GM23338 (cell line): ENCODE results near the gene NEO1. TPM values are rescaled to one million over a fixed set of nuclear protein-coding genes. Genes with fewer than 3 reads are reported as not detected.
A peak's percentile ranks its signal among the peaks of the same experiment; 100 is the strongest.

Source experiments
- ATAC-seq: fragments of 200-7000 bp; cut with Tn5 transposase; 3 replicates; pipeline ENCODE4 v1.9.1; 2020
- DNase-seq: peaks from one replicate; pipeline ENCODE4 v3.0.0-alpha.2; 2015; ENCODE audit warnings: low spot score
- H2AFZ ChIP-seq: fragments of 200-600 bp; sonication (generic); 2 replicates; pipeline ENCODE4 v1.8.0; 2016; ENCODE audit warnings: antibody characterized with exemption, mild to moderate bottlenecking, moderate library complexity
- H3F3A ChIP-seq: fragments of 200-600 bp; sonication (generic); replicated peaks from 2 replicates; pipeline ENCODE4 v1.8.0; 2017; ENCODE audit warnings: antibody characterized with exemption, mixed run types, low read depth
- H3K27ac ChIP-seq: fragments of 200-600 bp; sonication (generic); 2 replicates; pipeline ENCODE4 v1.6.1; 2016; ENCODE audit warnings: low read depth
- H3K27me3 ChIP-seq: fragments of 200-600 bp; sonication (generic); 2 replicates; pipeline ENCODE4 v1.8.0; 2016; ENCODE audit warnings: mild to moderate bottlenecking, mixed run types, moderate library complexity; ENCODE audit not compliant: insufficient read depth
- H3K36me3 ChIP-seq: fragments of 200-600 bp; sonication (generic); 2 replicates; pipeline ENCODE4 v1.8.0; 2016; ENCODE audit warnings: mild to moderate bottlenecking; ENCODE audit not compliant: insufficient read depth
- H3K4me1 ChIP-seq: fragments of 200-600 bp; sonication (generic); 2 replicates; pipeline ENCODE4 v1.8.0; 2016; ENCODE audit warnings: mild to moderate bottlenecking, moderate library complexity; ENCODE audit not compliant: insufficient read depth
- H3K4me2 ChIP-seq: fragments of 200-600 bp; sonication (generic); 2 replicates; pipeline ENCODE4 v1.7.1; 2017; ENCODE audit warnings: mixed run types
- H3K4me3 ChIP-seq: fragments of 200-600 bp; sonication (generic); 2 replicates; pipeline ENCODE4 v1.6.1; 2016; ENCODE audit warnings: mixed run types
- H3K79me2 ChIP-seq: fragments of 200-600 bp; sonication (generic); replicated peaks from 2 replicates; pipeline ENCODE4 v1.8.0; 2017; ENCODE audit warnings: mild to moderate bottlenecking; ENCODE audit not compliant: insufficient read depth
- H3K9me2 ChIP-seq: fragments of 200-600 bp; sonication (generic); 2 replicates; pipeline ENCODE4 v1.8.0; 2017; ENCODE audit not compliant: insufficient read depth
- H4K20me1 ChIP-seq: fragments of 200-600 bp; sonication (generic); replicated peaks from 2 replicates; pipeline ENCODE4 v1.8.0; 2017; ENCODE audit warnings: mild to moderate bottlenecking; ENCODE audit not compliant: insufficient read depth
- H3K27ac Mint-ChIP-seq: 2 replicates; pipeline ENCODE4 v1.8.0; 2020; ENCODE audit warnings: inconsistent platforms, mild to moderate bottlenecking, moderate library complexity, mixed read lengths
- H3K27me3 Mint-ChIP-seq: 3 replicates; pipeline ENCODE4 v1.8.0; 2022; ENCODE audit warnings: low read depth, mild to moderate bottlenecking, moderate library complexity, mixed read lengths, inconsistent platforms; ENCODE audit not compliant: insufficient read depth, poor library complexity
- H3K36me3 Mint-ChIP-seq: 3 replicates; pipeline ENCODE4 v1.8.0; 2021; ENCODE audit warnings: low read depth, mild to moderate bottlenecking, inconsistent platforms, moderate library complexity, mixed read lengths
- H3K4me1 Mint-ChIP-seq: 3 replicates; pipeline ENCODE4 v1.8.0; 2020; ENCODE audit warnings: mild to moderate bottlenecking, inconsistent platforms, mixed read lengths
- H3K4me3 Mint-ChIP-seq: 3 replicates; pipeline ENCODE4 v1.8.0; 2021; ENCODE audit warnings: moderate library complexity, mild to moderate bottlenecking, inconsistent platforms, mixed read lengths
- H3K9me3 Mint-ChIP-seq: 3 replicates; pipeline ENCODE4 v1.8.0; 2020; ENCODE audit warnings: moderate library complexity, mild to moderate bottlenecking, inconsistent platforms, mixed read lengths
- CREB1 ChIP-seq: fragments of 250-450 bp; sonication (Bioruptor Pico); IDR thresholded peaks from 2 replicates; pipeline ENCODE4 v1.5.0; 2020; ENCODE audit warnings: low read depth, mild to moderate bottlenecking, moderate library complexity
- EZH2 ChIP-seq: fragments of 200-600 bp; sonication (generic); IDR thresholded peaks from one replicate; pipeline ENCODE4 v1.8.0; 2017; ENCODE audit warnings: antibody characterized with exemption, mild to moderate bottlenecking, low read depth; ENCODE audit not compliant: unreplicated experiment
- EZH2phosphoT487 ChIP-seq: fragments of 200-600 bp; sonication (generic); IDR thresholded peaks from one replicate; pipeline ENCODE4 v1.8.1; 2018; ENCODE audit warnings: antibody characterized with exemption; ENCODE audit not compliant: unreplicated experiment
- JUNB ChIP-seq: IDR thresholded peaks from one replicate; pipeline ENCODE4 v1.6.1; 2016; ENCODE audit warnings: antibody characterized with exemption; ENCODE audit not compliant: unreplicated experiment
- NANOG ChIP-seq: IDR thresholded peaks from 2 replicates; pipeline ENCODE4 v1.6.1; 2016; ENCODE audit warnings: antibody characterized with exemption, borderline replicate concordance
- POLR2AphosphoS5 ChIP-seq: IDR thresholded peaks from 2 replicates; pipeline ENCODE4 v1.6.1; 2016; ENCODE audit warnings: antibody characterized with exemption, low read depth
- polyA plus RNA-seq: library from polyadenylated mRNA; unstranded; fragments of >200 nt; fragmentation: Nextera tagmentation; extraction: Ambion mirVana; gene quantifications from 2 replicates; pipeline ENCODE4 v1.2.1, GENCODE V29; 2016
- total RNA-seq: library from RNA; depleted of rRNA; stranded (reverse); fragments of >200 nt; shearing (Covaris generic); gene quantifications from 2 replicates; pipeline ENCODE4 v1.2.3, GENCODE V29; 2014
- TF ChIP-seq, protein P1 (sequence below): IDR thresholded peaks from 2 replicates; pipeline ENCODE4 v1.6.1; 2016; ENCODE audit warnings: antibody characterized with exemption
- TF ChIP-seq, protein P2 (sequence below), 2 experiments: fragments of 200-600 bp in 1 of 2; sonication (generic) in 1 of 2; conservative IDR thresholded peaks; 2 replicates each; pipeline versions ENCODE4 v1.5.1 to v1.6.1; 2016 to 2017; ENCODE audit warnings: antibody characterized with exemption in 2 of 2, low read depth in 2 of 2, mild to moderate bottlenecking in 2 of 2, moderate library complexity in 1 of 2
- TF ChIP-seq, protein P3 (sequence below): fragments of 250-450 bp; sonication (Bioruptor Pico); IDR thresholded peaks from 2 replicates; pipeline ENCODE4 v1.5.0; 2020; ENCODE audit warnings: mild to moderate bottlenecking, moderate library complexity

The NEO1 gene
- total and polyA plus RNA-seq, 2 experiments from 2014 or later = 8.4 to 45.8 TPM

DNA sequence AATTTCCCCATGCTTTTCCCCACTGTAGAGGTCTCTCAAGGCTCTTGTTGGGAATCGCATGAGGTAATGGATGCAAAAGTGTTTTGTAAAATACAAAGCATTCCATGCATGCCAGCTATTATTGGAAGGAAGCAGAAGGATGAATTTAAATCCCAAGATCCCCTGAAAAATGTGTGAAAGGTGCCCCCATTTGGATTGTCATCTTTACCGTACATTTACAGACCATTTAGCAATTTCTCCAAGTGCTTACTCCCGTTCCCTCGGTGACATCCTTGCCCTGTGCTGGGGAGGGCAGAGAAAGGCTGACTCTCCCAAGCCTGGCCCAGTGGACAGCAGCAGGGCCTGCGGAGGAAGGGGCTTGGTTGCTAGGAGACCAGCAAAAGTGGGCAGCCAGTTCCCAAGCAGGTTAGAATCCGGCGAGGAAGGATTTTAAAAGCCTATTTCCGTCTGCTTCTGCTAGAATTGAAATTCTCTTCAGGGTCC lies 31.1 kb upstream of the NEO1 start:
- Mint-ChIP-seq H3K27me3 (peaks cover 4% of the 10 kb centered on the region), H3K36me3 (no peaks in the 10 kb centered on the region), H3K9me3 (no peaks in the 10 kb centered on the region), H3K4me3 (no peak overlapping the region), H3K27ac (no peak overlapping the region), H3K4me1 (peaks cover 52% of the 10 kb centered on the region)
- TF ChIP-seq NANOG (peak; percentile 27; the same call in 1 of the 2 replicates), EZH2 (no peak)
- ATAC-seq (peak; percentile 83), DNase-seq (peak; percentile 71)
- Histone ChIP-seq H2AFZ (no peak overlapping the region), H3K79me2 (no peaks in the 10 kb centered on the region), H4K20me1 (no peaks in the 10 kb centered on the region), H3K4me2 (peak overlapping the region; percentile 17), H3K27ac (peak overlapping the region; percentile 75), H3F3A (no peaks in the 10 kb centered on the region), H3K27me3 (no peaks in the 10 kb centered on the region), H3K9me2 (peaks cover 12% of the 10 kb centered on the region), H3K4me3 (peak overlapping the region; percentile 11), H3K36me3 (no peaks in the 10 kb centered on the region), H3K4me1 (peaks cover 52% of the 10 kb centered on the region)

DNA sequence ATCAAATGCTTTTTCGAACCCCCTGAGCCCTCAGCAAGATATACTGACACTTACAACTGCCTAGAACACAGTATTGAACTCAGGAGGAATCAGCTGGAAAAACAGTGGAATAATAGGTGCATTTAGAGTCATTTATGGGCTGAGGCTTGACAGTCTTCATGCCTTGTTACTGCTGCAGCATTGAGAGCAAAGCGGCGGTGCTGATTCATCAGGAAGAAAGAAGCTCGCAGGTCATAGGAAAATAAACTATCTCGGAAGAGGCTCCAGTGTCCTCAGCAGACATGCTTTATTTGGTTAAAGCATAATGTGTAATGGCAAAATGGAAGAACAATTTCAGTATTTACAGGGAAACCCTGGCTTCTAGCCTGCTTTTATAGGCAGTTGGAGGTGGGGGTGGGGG lies 30.1 kb upstream of the NEO1 start:
- DNase-seq (no peak), ATAC-seq (no peak)
- Mint-ChIP-seq H3K36me3 (no peaks in the 10 kb centered on the region), H3K27ac (no peak overlapping the region; the same call in 1 of the 2 replicates), H3K4me1 (peaks cover 54% of the 10 kb centered on the region), H3K4me3 (no peak overlapping the region), H3K9me3 (no peaks in the 10 kb centered on the region), H3K27me3 (peaks cover 4% of the 10 kb centered on the region)
- H3K4me1 ChIP-seq = peaks cover 46% of the 10 kb centered on the region
- no peak overlapping the region for H3K4me3 ChIP-seq
- TF ChIP-seq EZH2phosphoT487 (no peak), CREB1 (CRISPR knock-in tag) (no peak), POLR2AphosphoS5 (no peak), JUNB (no peak), EZH2 (no peak)
- TF ChIP-seq, protein P1, sequence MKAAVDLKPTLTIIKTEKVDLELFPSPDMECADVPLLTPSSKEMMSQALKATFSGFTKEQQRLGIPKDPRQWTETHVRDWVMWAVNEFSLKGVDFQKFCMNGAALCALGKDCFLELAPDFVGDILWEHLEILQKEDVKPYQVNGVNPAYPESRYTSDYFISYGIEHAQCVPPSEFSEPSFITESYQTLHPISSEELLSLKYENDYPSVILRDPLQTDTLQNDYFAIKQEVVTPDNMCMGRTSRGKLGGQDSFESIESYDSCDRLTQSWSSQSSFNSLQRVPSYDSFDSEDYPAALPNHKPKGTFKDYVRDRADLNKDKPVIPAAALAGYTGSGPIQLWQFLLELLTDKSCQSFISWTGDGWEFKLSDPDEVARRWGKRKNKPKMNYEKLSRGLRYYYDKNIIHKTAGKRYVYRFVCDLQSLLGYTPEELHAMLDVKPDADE = no peak
- TF ChIP-seq, protein P2, sequence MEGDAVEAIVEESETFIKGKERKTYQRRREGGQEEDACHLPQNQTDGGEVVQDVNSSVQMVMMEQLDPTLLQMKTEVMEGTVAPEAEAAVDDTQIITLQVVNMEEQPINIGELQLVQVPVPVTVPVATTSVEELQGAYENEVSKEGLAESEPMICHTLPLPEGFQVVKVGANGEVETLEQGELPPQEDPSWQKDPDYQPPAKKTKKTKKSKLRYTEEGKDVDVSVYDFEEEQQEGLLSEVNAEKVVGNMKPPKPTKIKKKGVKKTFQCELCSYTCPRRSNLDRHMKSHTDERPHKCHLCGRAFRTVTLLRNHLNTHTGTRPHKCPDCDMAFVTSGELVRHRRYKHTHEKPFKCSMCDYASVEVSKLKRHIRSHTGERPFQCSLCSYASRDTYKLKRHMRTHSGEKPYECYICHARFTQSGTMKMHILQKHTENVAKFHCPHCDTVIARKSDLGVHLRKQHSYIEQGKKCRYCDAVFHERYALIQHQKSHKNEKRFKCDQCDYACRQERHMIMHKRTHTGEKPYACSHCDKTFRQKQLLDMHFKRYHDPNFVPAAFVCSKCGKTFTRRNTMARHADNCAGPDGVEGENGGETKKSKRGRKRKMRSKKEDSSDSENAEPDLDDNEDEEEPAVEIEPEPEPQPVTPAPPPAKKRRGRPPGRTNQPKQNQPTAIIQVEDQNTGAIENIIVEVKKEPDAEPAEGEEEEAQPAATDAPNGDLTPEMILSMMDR (conservative IDR thresholded peaks at IDR 0.05; ENCODE audit: low read depth in 2 of 2) = no peak
- TF ChIP-seq, protein P3, sequence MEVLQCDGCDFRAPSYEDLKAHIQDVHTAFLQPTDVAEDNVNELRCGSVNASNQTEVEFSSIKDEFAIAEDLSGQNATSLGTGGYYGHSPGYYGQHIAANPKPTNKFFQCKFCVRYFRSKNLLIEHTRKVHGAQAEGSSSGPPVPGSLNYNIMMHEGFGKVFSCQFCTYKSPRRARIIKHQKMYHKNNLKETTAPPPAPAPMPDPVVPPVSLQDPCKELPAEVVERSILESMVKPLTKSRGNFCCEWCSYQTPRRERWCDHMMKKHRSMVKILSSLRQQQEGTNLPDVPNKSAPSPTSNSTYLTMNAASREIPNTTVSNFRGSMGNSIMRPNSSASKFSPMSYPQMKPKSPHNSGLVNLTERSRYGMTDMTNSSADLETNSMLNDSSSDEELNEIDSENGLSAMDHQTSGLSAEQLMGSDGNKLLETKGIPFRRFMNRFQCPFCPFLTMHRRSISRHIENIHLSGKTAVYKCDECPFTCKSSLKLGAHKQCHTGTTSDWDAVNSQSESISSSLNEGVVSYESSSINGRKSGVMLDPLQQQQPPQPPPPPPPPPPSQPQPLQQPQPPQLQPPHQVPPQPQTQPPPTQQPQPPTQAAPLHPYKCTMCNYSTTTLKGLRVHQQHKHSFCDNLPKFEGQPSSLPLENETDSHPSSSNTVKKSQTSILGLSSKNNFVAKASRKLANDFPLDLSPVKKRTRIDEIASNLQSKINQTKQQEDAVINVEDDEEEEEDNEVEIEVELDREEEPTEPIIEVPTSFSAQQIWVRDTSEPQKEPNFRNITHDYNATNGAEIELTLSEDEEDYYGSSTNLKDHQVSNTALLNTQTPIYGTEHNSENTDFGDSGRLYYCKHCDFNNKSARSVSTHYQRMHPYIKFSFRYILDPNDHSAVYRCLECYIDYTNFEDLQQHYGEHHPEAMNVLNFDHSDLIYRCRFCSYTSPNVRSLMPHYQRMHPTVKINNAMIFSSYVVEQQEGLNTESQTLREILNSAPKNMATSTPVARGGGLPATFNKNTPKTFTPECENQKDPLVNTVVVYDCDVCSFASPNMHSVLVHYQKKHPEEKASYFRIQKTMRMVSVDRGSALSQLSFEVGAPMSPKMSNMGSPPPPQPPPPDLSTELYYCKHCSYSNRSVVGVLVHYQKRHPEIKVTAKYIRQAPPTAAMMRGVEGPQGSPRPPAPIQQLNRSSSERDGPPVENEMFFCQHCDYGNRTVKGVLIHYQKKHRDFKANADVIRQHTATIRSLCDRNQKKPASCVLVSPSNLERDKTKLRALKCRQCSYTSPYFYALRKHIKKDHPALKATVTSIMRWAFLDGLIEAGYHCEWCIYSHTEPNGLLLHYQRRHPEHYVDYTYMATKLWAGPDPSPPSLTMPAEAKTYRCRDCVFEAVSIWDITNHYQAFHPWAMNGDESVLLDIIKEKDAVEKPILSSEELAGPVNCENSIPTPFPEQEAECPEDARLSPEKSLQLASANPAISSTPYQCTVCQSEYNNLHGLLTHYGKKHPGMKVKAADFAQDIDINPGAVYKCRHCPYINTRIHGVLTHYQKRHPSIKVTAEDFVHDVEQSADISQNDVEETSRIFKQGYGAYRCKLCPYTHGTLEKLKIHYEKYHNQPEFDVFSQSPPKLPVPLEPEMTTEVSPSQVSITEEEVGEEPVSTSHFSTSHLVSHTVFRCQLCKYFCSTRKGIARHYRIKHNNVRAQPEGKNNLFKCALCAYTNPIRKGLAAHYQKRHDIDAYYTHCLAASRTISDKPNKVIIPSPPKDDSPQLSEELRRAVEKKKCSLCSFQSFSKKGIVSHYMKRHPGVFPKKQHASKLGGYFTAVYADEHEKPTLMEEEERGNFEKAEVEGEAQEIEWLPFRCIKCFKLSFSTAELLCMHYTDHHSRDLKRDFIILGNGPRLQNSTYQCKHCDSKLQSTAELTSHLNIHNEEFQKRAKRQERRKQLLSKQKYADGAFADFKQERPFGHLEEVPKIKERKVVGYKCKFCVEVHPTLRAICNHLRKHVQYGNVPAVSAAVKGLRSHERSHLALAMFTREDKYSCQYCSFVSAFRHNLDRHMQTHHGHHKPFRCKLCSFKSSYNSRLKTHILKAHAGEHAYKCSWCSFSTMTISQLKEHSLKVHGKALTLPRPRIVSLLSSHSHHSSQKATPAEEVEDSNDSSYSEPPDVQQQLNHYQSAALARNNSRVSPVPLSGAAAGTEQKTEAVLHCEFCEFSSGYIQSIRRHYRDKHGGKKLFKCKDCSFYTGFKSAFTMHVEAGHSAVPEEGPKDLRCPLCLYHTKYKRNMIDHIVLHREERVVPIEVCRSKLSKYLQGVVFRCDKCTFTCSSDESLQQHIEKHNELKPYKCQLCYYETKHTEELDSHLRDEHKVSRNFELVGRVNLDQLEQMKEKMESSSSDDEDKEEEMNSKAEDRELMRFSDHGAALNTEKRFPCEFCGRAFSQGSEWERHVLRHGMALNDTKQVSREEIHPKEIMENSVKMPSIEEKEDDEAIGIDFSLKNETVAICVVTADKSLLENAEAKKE (CRISPR knock-in tag) = no peak
- H3K4me2 ChIP-seq = peak overlapping the region; percentile 17; the same call in 1 of the 2 replicates
- peak overlapping the region; percentile 76; the same call in 1 of the 2 replicates for H2AFZ ChIP-seq
- H3K27ac ChIP-seq = peak overlapping the region; percentile 75; the same call in 1 of the 2 replicates
- H3F3A ChIP-seq = no peaks in the 10 kb centered on the region
- no peaks in the 10 kb centered on the region for H4K20me1 ChIP-seq
- no peaks in the 10 kb centered on the region for H3K36me3 ChIP-seq
- no peaks in the 10 kb centered on the region for H3K27me3 ChIP-seq
- no peaks in the 10 kb centered on the region for H3K79me2 ChIP-seq
- peaks cover 12% of the 10 kb centered on the region for H3K9me2 ChIP-seq
